Esophagus squamous epithelium (tissue), 4 donors: ENCODE results near the gene TRPC3.

ENCODE experiments used
- POLR2A ChIP-seq, 4 donors: fragments of 450-650 bp; IDR thresholded peaks; one replicate each; pipeline ENCODE4 v1.6.1; 2017; ENCODE audit warnings: antibody characterized with exemption in 4 of 4, mild to moderate bottlenecking in 4 of 4, moderate library complexity in 3 of 4
- TF ChIP-seq, protein P1 (sequence below), 6 experiments: fragments of 450-650 bp in 4 of 6; fragments of 200-600 bp in 2 of 6; sonication (generic) in 2 of 6; IDR thresholded peaks; one replicate each; pipeline ENCODE4 v1.5.1; 2016 to 2019; ENCODE audit warnings: antibody characterized with exemption in 6 of 6, mild to moderate bottlenecking in 4 of 6, moderate library complexity in 4 of 6

GRCh38 chr4:121923306-121923705 is 28.6 kb downstream of the TRPC3 start:
- TF ChIP-seq, protein P1, sequence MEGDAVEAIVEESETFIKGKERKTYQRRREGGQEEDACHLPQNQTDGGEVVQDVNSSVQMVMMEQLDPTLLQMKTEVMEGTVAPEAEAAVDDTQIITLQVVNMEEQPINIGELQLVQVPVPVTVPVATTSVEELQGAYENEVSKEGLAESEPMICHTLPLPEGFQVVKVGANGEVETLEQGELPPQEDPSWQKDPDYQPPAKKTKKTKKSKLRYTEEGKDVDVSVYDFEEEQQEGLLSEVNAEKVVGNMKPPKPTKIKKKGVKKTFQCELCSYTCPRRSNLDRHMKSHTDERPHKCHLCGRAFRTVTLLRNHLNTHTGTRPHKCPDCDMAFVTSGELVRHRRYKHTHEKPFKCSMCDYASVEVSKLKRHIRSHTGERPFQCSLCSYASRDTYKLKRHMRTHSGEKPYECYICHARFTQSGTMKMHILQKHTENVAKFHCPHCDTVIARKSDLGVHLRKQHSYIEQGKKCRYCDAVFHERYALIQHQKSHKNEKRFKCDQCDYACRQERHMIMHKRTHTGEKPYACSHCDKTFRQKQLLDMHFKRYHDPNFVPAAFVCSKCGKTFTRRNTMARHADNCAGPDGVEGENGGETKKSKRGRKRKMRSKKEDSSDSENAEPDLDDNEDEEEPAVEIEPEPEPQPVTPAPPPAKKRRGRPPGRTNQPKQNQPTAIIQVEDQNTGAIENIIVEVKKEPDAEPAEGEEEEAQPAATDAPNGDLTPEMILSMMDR (IDR thresholded peaks at IDR 0.05), result no peak
- TF ChIP-seq POLR2A (IDR thresholded peaks at IDR 0.05), result no peak
